GM18498 (cell line): Measurements from ENCODE around the gene ADAMTS2.

ENCODE experiments used
- ATAC-seq: cut with Tn5 transposase; IDR thresholded peaks from one replicate; pipeline ENCODE4 v1.9.1; 2021; ENCODE audit warnings: mild to moderate bottlenecking, moderate library complexity; ENCODE audit not compliant: unreplicated experiment

The ADAMTS2 gene

DNA sequence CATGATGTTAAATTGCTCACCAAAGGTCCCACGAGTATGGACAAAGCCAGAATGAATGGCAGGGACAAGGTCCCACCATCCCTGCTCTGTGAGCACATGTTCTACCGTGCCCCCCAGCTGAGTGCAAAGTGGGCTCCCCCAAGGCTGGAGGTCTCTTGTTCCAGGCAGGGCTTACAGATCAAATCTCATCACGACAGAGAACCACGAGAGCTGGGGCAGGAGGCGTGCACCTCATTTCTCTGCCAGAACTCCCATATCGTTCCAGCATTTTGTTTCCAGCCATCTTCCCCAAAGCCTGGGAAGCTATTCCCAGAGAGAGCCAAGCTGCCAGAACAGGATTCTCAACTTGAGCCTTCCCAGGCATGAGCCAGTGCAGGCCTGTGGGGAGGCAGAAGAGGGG, 176.6 kb downstream of the ADAMTS2 start:
- no peak for ATAC-seq

DNA sequence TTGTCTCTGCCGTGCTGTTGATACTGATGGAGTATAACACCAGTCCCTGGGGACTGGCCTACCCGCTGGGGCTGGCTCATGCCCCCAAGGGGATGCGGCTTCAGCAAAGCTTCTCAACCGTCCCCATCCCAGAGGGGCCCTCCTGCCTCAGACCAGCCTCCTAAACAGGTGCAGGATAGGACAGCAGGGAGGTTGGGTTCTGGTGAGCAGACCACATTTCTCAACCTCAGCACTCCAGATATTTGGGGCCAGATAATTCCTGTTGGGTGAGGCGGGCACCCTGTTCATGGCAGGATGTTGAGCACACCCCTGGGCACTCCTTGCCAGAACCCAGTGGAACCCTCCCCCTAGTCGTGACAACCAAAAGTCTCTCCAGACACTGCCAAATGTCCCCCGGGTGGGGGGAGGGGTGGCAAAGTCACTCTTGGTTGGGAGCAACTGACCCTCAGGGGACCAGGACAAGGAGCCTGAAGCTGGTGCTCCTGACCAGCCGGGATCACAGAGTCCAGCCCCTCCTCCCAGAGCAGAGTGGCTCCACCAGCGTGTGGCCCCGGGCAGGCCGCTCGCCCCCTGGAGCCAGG, 177.3 kb downstream of the ADAMTS2 start:
- no peak for ATAC-seq

DNA sequence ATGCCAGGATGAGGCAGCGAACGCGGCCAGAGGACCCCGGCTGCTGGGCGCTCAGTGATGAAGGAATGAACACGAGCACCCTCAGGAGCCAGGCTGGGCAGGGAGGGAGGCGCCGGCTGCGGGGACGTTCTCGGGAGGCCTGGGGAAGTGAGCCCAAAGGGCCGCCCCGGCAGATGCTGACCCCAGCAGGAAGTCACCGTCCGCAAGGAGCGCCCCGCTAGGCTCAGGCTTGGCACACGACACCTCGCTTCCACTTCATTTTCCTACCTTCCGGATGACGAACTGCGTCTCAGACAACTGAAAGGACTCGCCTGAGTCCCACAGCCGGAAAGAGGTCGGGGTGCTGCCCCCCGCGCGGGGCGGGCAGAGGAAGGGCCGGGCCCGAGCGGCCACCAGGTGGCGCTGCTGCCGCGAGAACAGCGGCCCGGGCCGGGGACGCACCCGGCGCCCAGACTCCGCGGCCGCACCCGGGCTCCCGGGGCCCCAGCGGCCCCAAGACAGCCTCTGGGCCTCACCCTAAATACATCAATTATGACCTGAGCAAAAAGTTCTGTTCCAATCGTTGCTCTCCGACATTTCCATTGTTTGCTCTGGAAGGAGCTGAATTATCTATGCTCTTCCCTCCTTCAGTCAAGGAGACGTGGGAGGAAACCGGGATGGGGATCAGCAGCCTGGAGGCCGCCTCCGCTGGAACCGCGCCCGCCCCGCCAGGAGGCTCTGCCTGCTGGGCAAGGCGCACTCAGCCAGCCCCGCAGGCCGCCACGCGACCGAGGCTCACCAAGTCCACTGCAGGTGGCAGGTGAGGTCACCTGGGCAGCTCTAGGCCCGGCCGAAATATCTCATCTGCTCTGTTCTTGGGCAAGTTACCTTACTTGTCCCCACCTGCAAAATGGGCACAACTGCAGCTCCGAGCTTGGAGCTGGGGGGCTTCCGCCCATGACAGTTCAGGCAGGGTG, 178.1 kb downstream of the ADAMTS2 start:
- ATAC-seq = peak; percentile 67

- no peak for ATAC-seq
Measured at GRCh38 chr5:179166171-179166885, 178.9 kb downstream of the ADAMTS2 start.

GRCh38 chr5:179165421-179166170, 179.7 kb downstream of the ADAMTS2 start:
- no peak for ATAC-seq

DNA sequence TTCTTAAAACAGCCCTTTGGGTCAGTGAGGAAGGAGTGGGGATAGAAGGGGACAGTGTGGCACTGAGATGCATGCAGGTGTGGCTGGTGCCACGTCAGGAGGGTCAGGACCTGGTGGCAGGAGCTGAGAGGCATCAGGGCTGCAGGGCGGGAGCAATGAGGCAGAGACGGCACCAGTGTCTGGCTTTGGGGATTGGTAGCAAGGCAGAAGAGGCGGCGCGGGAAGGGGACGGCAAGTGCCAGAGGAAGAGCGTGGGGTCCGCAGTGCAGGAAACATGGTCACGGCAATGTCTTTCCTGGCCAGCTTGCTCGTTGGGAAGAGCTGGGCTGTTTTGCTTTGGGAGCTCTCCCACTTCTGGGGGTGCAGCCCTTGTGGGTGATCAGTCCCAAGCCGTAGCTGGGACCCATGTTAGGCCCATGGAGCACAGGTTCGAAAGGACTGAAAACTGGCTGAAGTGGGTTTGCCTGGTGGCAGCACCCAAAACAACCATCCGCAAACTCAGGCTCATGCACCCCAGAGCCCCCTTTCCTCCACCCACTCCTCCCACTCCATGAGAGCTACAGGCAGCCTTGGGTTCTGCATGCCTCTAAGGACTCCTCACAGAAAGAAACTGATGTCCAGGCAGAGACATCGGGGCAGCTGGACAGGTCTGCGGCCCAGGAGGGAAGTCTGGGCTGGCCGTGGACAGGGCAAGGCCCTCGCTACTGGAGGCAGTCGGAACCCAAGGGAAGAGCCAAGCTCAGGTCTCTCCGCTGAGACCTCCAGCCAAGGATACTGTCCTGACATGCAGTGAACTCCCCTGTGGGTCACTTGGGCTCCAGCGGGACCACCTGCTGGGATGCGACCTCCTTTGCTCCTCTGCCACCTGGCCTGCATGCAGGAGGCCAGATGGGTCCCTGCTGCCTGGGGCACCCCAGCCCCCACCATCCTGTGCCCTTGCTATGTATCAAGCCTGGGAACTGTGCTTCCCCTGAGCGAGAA, 180.6 kb downstream of the ADAMTS2 start:
- ATAC-seq = no peak

DNA sequence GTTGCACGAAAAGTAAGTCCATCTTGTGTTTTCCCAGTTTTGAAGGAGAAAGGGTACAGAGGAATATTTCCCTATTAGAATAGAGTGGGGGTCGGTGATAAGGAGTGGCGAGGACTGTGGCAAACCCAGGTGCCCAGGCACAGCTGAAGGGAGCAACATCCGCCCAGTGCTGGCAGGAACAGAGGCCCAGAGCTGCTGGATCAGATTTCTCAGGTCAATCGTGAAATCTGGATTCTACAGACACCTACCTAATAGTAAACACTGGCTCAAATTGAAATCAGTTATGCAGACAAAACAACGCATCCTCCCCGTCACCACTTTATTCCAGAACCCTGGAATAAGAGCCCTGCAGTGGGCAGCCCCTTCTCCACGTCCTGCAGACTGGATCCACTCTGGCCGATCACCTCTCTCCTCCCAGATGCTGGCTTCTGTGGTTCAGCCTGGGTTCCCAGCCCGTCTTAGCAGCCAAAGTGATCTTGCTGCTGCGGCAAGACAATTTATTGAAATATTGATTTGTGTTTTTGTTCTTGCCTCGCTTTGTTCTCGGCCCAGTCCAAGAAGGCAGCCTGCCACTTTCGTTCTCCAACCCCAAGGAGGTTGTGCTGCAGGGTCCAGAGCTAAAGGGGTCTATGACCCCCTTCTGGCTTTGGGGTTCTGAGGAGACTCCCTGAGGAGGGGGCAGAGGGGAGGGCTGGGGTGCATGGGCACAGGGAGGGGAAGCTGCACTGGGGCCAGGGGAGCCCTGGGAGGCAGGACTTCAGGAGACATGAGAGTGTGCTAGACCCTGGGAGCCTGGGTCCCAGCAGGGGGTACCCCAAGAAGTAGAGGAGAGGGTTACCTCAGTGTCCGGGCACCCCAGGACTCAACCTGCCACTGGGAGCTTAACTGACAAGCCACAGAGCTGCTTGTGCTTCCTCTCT, 181.8 kb downstream of the ADAMTS2 start:
- ATAC-seq = no peak

DNA sequence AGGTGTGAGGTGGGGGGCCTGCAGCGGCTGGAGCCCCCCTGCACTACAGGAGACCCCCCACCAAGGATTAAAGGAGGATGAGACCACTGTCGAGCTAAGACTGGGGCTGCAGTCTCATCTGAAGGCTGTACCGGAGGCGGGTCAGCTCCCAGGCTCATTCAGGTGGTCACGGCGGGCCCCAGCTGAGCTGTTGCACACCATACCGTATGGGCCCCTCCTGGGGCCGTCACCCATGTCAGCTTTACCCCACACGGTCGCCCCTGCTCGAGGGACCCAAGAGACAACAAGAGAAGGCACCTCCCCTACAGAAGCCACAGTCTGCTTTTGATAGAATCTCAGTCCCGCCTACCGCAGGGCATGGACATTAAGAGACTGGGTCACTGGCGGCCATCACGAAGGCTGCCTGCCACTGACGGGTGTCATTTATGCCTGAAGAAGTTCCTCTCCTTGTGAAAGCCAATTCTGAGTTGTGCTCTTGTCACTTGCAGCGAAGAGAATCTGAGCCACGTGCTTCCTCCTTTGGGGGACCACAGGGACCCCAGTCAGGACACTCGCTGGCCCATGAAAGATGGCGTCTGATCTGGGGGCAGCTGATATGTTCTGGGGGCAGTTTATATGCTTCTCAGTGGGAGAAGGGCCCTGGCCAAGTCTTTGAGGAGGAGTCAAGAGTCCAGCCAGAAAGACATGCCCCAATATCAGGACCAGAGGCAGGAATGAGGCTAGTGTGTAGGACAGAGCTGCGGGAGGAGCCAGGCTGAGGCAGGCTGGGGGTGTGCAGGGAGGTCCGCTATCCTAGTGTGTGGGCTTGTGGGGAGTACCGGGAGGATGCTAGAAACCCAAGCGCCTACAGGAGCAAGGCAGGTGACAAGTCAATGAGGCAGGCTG, 182.7 kb downstream of the ADAMTS2 start:
- ATAC-seq = no peak

GRCh38 chr5:179161901-179162300, 183.4 kb downstream of the ADAMTS2 start:
- no peak for ATAC-seq

DNA sequence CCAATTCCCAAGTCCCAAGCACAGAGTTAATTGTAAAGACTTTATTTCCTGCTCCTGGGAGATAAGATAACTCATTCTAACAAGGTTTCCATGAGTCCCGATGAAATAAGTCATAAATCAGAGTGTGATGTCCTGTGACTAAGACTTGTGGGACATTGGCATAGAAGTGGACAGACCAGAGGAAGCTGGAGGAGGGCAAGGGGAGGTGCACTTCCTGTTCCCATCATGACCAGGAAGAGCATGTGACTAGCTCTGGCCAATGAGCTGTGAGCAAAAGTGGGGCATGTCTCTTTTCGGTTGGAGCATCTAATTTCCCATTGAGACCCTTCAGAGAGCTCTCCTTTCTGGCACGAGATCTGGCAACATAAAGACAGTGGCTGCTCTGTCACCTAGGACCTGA, 184.7 kb downstream of the ADAMTS2 start:
- ATAC-seq = no peak

DNA sequence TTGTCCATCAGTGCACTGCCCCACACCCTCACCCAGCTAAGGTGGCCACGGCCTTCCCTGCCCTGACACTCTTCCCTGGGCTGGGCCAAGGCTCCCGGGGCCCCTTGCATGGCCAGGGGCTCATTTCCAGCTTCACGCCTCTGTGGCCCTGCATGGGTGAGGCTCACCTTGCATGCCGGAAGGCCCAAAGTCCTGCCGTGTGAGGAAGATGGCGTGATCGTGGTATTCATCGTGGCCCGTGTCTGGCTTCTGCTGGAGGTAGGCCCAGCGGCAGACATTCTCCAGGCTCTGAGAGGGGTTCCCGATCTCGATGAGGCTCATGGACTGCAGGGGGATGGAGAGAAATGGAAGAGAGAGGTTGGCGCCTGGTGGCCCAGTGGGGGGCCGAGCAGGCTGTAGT, 186.7 kb downstream of the ADAMTS2 start:
- no peak for ATAC-seq

DNA sequence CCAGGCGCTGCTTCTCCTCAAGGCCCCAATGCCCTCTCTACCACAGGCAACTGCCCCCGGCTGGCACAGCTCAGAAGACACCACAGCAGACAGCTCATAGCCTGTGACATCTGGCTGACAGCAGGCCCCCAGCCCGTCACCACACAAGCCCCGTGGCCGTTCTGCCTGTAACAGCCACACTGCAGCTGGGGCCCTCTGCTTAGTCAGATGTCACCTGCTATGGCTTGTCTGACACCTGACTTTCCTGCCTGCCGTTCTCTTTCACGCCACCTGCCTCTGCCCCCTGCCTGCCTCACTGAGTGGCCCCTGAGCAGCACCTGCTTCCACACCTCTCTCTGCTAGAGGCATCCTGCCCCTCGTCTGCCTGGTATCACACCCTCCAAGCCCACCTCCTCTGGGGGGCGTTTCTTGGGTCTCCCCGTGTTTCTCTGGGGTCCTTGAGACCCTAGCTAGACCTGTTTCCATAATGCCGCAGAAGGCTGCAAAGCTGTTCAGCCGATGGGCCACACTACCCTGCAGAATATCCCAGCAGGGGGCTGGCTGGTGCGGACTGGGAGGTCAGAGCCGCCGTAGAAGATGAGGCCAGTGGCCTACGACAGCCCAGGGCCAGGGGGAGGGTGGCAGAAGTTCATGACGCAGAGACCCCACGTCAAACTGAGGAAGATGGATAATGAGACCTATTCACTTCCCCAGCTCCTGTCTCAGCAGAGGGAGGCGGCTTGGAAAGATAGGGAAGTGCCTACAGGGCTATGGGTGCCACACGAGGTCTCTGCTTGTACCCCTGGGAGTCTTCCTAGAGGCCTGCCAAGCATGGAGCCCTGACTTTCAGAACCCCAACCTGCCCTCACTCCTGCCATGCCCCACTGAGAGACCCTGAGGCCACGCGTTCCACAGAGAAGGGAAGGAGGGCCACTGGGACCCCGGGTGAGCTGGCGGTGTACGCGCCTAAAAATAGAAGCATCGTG, 190.0 kb downstream of the ADAMTS2 start:
- no peak for ATAC-seq

DNA sequence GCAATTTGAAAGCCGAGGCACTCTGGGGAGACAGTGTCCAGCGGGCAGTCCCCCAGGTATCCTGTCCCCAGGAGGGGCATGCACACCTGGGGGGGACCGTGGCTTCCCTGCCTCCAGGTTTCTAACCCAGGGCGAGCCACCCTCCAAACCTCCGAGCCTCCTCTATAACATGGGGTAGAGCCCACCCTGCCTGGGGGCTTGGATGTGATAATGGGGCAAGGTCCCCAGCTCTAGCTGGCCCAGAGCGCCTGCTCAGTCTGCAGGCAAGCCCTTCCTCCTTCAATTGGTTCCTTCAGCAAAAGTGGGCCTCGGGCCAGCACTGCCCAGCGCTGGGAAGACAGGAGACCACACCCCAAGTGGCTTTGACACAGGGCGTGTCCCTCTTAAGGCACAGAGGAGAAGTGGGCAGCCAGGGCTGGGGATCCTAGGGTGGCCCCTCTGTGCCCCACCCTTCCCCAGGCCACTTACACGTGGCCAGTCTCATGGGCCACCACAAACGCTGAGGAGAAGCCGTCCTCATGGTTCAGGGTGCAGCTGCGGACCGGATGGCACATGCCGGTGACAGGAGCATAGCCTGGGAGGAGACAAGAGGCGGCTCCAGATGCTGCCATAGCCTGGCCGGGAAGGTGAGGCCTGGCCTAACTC, 190.8 kb downstream of the ADAMTS2 start:
- ATAC-seq = no peak

GRCh38 chr5:179153921-179154345, 191.3 kb downstream of the ADAMTS2 start:
- no peak for ATAC-seq

GRCh38 chr5:179153341-179153901, 191.8 kb downstream of the ADAMTS2 start:
- no peak for ATAC-seq

- no peak for ATAC-seq
Measured at GRCh38 chr5:179152941-179153340, 192.3 kb downstream of the ADAMTS2 start.
